Measurements from ENCODE around the gene COBLL1. TPM values are rescaled to one million over a fixed set of nuclear protein-coding genes. Genes with fewer than 3 reads are reported as not detected.
A peak's percentile ranks its signal among the peaks of the same experiment; 100 is the strongest.

The COBLL1 gene
- total and polyA plus RNA-seq, 2 donors (not counting 1 experiment from before 2014, with no cell fraction given) = 10.1 to 11.9 TPM

- Histone ChIP-seq H2AFZ (ENCODE audit: low read length) (no peak overlapping the region), H3K36me3 (ENCODE audit: control insufficient read depth, insufficient read depth, low read length) (no peaks in the 10 kb centered on the region), H4K20me1 (ENCODE audit: control insufficient read depth, extremely low read depth, insufficient read depth, low read length) (no peaks in the 10 kb centered on the region), H3K4me3 (replicated peaks in 1 of 4; ENCODE audit: control extremely low read depth in 1 of 4, insufficient read depth in 1 of 4, low read depth in 3 of 4, low read length in 4 of 4) (no peak overlapping the region), H3K4me2 (ENCODE audit: extremely low read depth, insufficient read depth, low read length) (no peak overlapping the region), H3K4me1 (ENCODE audit: control insufficient read depth, extremely low read depth, insufficient read depth, low read length) (no peaks in the 10 kb centered on the region), H3K27ac (ENCODE audit: insufficient read depth, low read length) (no peak overlapping the region), H3K9ac (ENCODE audit: insufficient read depth, low read length) (no peak overlapping the region), H3K27me3 (ENCODE audit: control insufficient read depth, insufficient read depth, low read length) (no peaks in the 10 kb centered on the region), H3K9me3 (ENCODE audit: control insufficient read depth, insufficient read depth, low read depth, low read length) (no peaks in the 10 kb centered on the region), H3K79me2 (ENCODE audit: control insufficient read depth, insufficient read depth, low read length) (no peaks in the 10 kb centered on the region)
- TF ChIP-seq EZH2 (IDR thresholded peaks at IDR 0.05; ENCODE audit: low read length, missing control alignments) (no peak), CTCF (conservative IDR thresholded peaks at IDR 0.05 in 1 of 2, IDR thresholded peaks at IDR 0.05 in 1 of 2; ENCODE audit: low read depth in 1 of 2, low read length in 2 of 2) (no peak)
- DNase-seq (ENCODE audit: low read depth in 2 of 2) = no peak
Measured at GRCh38 chr2:164664070-164664469, 177.6 kb downstream of the COBLL1 start.

- Histone ChIP-seq H3K9me3 (ENCODE audit: control insufficient read depth, insufficient read depth, low read depth, low read length) (no peaks in the 10 kb centered on the region), H3K27me3 (ENCODE audit: control insufficient read depth, insufficient read depth, low read length) (no peaks in the 10 kb centered on the region)
- peak in 1 of 2 donors; percentile 31 for DNase-seq (ENCODE audit: low read depth in 2 of 2)
Measured at GRCh38 chr2:164662868-164663631, 178.6 kb downstream of the COBLL1 start.

GRCh38 chr2:164662066-164662465 is 179.6 kb downstream of the COBLL1 start:
- DNase-seq (ENCODE audit: low read depth in 2 of 2) = peak in 1 of 2 donors; percentile 53
- H3K27me3 ChIP-seq (ENCODE audit: control insufficient read depth, insufficient read depth, low read length) = no peaks in the 10 kb centered on the region
- no peaks in the 10 kb centered on the region for H3K9me3 ChIP-seq (ENCODE audit: control insufficient read depth, insufficient read depth, low read depth, low read length)
- H3K9ac ChIP-seq (ENCODE audit: insufficient read depth, low read length) = no peak overlapping the region
- no peak overlapping the region for H3K4me3 ChIP-seq (replicated peaks in 1 of 4; ENCODE audit: control extremely low read depth in 1 of 4, insufficient read depth in 1 of 4, low read depth in 3 of 4, low read length in 4 of 4)
- TF ChIP-seq EZH2 (IDR thresholded peaks at IDR 0.05; ENCODE audit: low read length, missing control alignments) = no peak
- TF ChIP-seq CTCF (conservative IDR thresholded peaks at IDR 0.05 in 1 of 2, IDR thresholded peaks at IDR 0.05 in 1 of 2; ENCODE audit: low read depth in 1 of 2, low read length in 2 of 2) = no peak
- H2AFZ ChIP-seq (ENCODE audit: low read length) = no peak overlapping the region
- H3K79me2 ChIP-seq (ENCODE audit: control insufficient read depth, insufficient read depth, low read length) = no peaks in the 10 kb centered on the region
- no peak overlapping the region for H3K4me2 ChIP-seq (ENCODE audit: extremely low read depth, insufficient read depth, low read length)
- H3K36me3 ChIP-seq (ENCODE audit: control insufficient read depth, insufficient read depth, low read length) = no peaks in the 10 kb centered on the region
- H4K20me1 ChIP-seq (ENCODE audit: control insufficient read depth, extremely low read depth, insufficient read depth, low read length) = no peaks in the 10 kb centered on the region
- no peaks in the 10 kb centered on the region for H3K4me1 ChIP-seq (ENCODE audit: control insufficient read depth, extremely low read depth, insufficient read depth, low read length)
- H3K27ac ChIP-seq (ENCODE audit: insufficient read depth, low read length) = no peak overlapping the region

More at GRCh38 chr2:164662868-164663631, 178.6 kb downstream of the COBLL1 start:
- Histone ChIP-seq H2AFZ (ENCODE audit: low read length) (no peak overlapping the region), H3K4me1 (ENCODE audit: control insufficient read depth, extremely low read depth, insufficient read depth, low read length) (no peaks in the 10 kb centered on the region), H3K27ac (ENCODE audit: insufficient read depth, low read length) (no peak overlapping the region), H3K4me2 (ENCODE audit: extremely low read depth, insufficient read depth, low read length) (no peak overlapping the region), H3K9ac (ENCODE audit: insufficient read depth, low read length) (no peak overlapping the region), H3K36me3 (ENCODE audit: control insufficient read depth, insufficient read depth, low read length) (no peaks in the 10 kb centered on the region), H4K20me1 (ENCODE audit: control insufficient read depth, extremely low read depth, insufficient read depth, low read length) (no peaks in the 10 kb centered on the region), H3K79me2 (ENCODE audit: control insufficient read depth, insufficient read depth, low read length) (no peaks in the 10 kb centered on the region), H3K4me3 (replicated peaks in 1 of 4; ENCODE audit: control extremely low read depth in 1 of 4, insufficient read depth in 1 of 4, low read depth in 3 of 4, low read length in 4 of 4) (no peak overlapping the region)
- TF ChIP-seq CTCF (conservative IDR thresholded peaks at IDR 0.05 in 1 of 2, IDR thresholded peaks at IDR 0.05 in 1 of 2; ENCODE audit: low read depth in 1 of 2, low read length in 2 of 2) (no peak), EZH2 (IDR thresholded peaks at IDR 0.05; ENCODE audit: low read length, missing control alignments) (no peak)

Measured in fibroblast of lung (primary cell).